ENCODE results near the gene FBXL15. TPM values are rescaled to one million over a fixed set of nuclear protein-coding genes. Genes with fewer than 3 reads are reported as not detected.

FBXL15 gene
- total and polyA plus RNA-seq, 2 of the 4 experiments (the other 2 are of a cell fraction), result 3.0 to 8.4 TPM

GRCh38 chr10:102395400-102396316 lies 25.0 kb upstream of the FBXL15 start, which contains the start of gene NFKB2:
Gene NFKB2, plus strand, starts transcription at chr10:102395705. Its CDS starts 255 bp downstream, at chr10:102395960.
- CTCF ChIA-PET, result interaction anchor here (0.6 to 1.7 kb wide), 4 partner anchors 8 to 194 kb away, joined by 3 to 5 read pairs (median 4); no protein-coding TSS in a partner anchor
- intact Hi-C loops (cut with micrococcal nuclease) (loop anchor here (2.0 to 10.0 kb wide), 3 partner anchors 167 to 249 kb away; partner anchors contain the start of gene TRIM8), dilution Hi-C loops (cut with HindIII; ENCODE audit: low sequenced_read_pairs, unreplicated experiment) (no loop called here), in situ Hi-C loops (cut with MboI; ENCODE audit: low sequenced_read_pairs) (no loop called here)
- no peak within 1 kb of the TSS for H2BK20ac ChIP-seq (ENCODE audit: low read depth, low read length)
- DNase-seq, result peak; percentile 87
- H3K36me3 ChIP-seq (ENCODE audit: control insufficient read depth, insufficient read depth, low read length), result peaks cover 6% of the 10 kb centered on the region; the same call in 1 of the 2 replicates
- peak within 1 kb of the TSS; percentile 51 for H3K4me3 ChIP-seq (ENCODE audit: insufficient read depth, low read depth, low read length)
- 0% methylated on average over 8 of the region's 42 CpGs; no CpG with 5 or more reads in 1 of the 2 experiments for WGBS, 2 experiments (ENCODE audit: extremely low coverage in 2 of 2, insufficient read length in 1 of 2)
- H3K14ac ChIP-seq (replicated peaks; ENCODE audit: low read depth, low read length), result peak within 1 kb of the TSS; percentile 92
- peak within 1 kb of the TSS; percentile 25; the same call in 1 of the 2 replicates for H4K5ac ChIP-seq (ENCODE audit: low read depth, low read length)
- no peaks in the 10 kb centered on the region for H3K9me3 ChIP-seq (ENCODE audit: control insufficient read depth, insufficient read depth, low read length)
- H3K4me1 ChIP-seq (ENCODE audit: control insufficient read depth, insufficient read depth, low read length), result peaks cover 11% of the 10 kb centered on the region
- H2BK120ac ChIP-seq (ENCODE audit: low read depth, low read length), result peak within 1 kb of the TSS; percentile 37
- H4K20me1 ChIP-seq (ENCODE audit: insufficient read depth, low read length), result peaks cover 3% of the 10 kb centered on the region; the same call in 1 of the 2 replicates
- peak within 1 kb of the TSS; percentile 82 for H2BK5ac ChIP-seq (ENCODE audit: low read depth, low read length, poor library complexity, severe bottlenecking)
- H3K18ac ChIP-seq (ENCODE audit: low read depth, low read length), result peak within 1 kb of the TSS; percentile 55; the same call in 1 of the 2 replicates
- peak within 1 kb of the TSS; percentile 99 for H3K4me2 ChIP-seq (ENCODE audit: low read depth, low read length)
- H3K27me3 ChIP-seq (ENCODE audit: control insufficient read depth, insufficient read depth, low read length), result no peaks in the 10 kb centered on the region
- POLR2A ChIA-PET (ENCODE audit: unreplicated experiment), result interaction anchor here (0.6 kb wide), 1 partner anchor 10 kb away, joined by 3 read pairs; no protein-coding TSS in a partner anchor
- peak within 1 kb of the TSS; percentile 89 for H3K23ac ChIP-seq (ENCODE audit: low read depth, low read length)
- peak within 1 kb of the TSS; percentile 91 for H2AK5ac ChIP-seq (ENCODE audit: low read depth, low read length)
- H4K8ac ChIP-seq (ENCODE audit: low read depth in 2 of 2, low read length in 2 of 2), result peak within 1 kb of the TSS; percentile 56 to 81; a peak in 2 of 4 replicates
- peak; percentile 53; the same call in 1 of the 2 replicates for TF ChIP-seq CHD1 (IDR thresholded peaks at IDR 0.05; ENCODE audit: low read depth, low read length)
- TF ChIP-seq POLR2A (IDR thresholded peaks at IDR 0.05; ENCODE audit: low read depth, low read length), result peak; percentile 86
- no peak for TF ChIP-seq BHLHE40 (IDR thresholded peaks at IDR 0.05; ENCODE audit: low read depth, low read length)
- TF ChIP-seq FOS (IDR thresholded peaks at IDR 0.05; ENCODE audit: low read depth, low read length), result peak; percentile 63
- peak; percentile 100 for TF ChIP-seq MAZ (IDR thresholded peaks at IDR 0.05; ENCODE audit: borderline replicate concordance, low read depth, low read length)
- TF ChIP-seq SMC3 (IDR thresholded peaks at IDR 0.05; ENCODE audit: low read depth, low read length), result no peak
- TF ChIP-seq ELK1 (IDR thresholded peaks at IDR 0.05; ENCODE audit: borderline replicate concordance, low read depth, low read length), result no peak
- TF ChIP-seq NFE2L2 (IDR thresholded peaks at IDR 0.05; ENCODE audit: low read depth, low read length), result 0 out of 2 replicates have a peak, but pooled peaks have one; percentile 0
- peak within 1 kb of the TSS; percentile 99 for H2AK9ac ChIP-seq (replicated peaks; ENCODE audit: low read depth, low read length, poor library complexity)
- H2AFZ ChIP-seq (replicated peaks; ENCODE audit: low read length, poor library complexity), result peak within 1 kb of the TSS; percentile 94
- H3K9ac ChIP-seq (ENCODE audit: low read depth, low read length), result peak within 1 kb of the TSS; percentile 69
- H3K27ac ChIP-seq (ENCODE audit: insufficient read depth, low read length), result peak within 1 kb of the TSS; percentile 55
- H3K4ac ChIP-seq (ENCODE audit: low read depth, low read length), result peak within 1 kb of the TSS; percentile 84
- H3K79me1 ChIP-seq (ENCODE audit: low read depth in 1 of 2, low read length in 2 of 2), result peaks cover 21 to 38% of the 10 kb centered on the region in 2 experiments
- H2BK15ac ChIP-seq (ENCODE audit: low read depth, low read length), result no peak within 1 kb of the TSS; the same call in 2 of the 3 replicates
- BruUV-seq (replicated peaks), result no TSS peak
- H4K91ac ChIP-seq (ENCODE audit: insufficient read depth, low read depth, low read length), result peak within 1 kb of the TSS; percentile 38; the same call in 1 of the 2 replicates
- H3K9me1 ChIP-seq (ENCODE audit: insufficient read depth, low read length), result peaks cover 10% of the 10 kb centered on the region
- peak; percentile 66 for ATAC-seq (ENCODE audit: low read depth)
- peak within 1 kb of the TSS; percentile 36 for H3K56ac ChIP-seq (ENCODE audit: extremely low read depth, insufficient read depth, low read length)
